ENCODE measurements around the gene VEZT. TPM values are rescaled to one million over a fixed set of nuclear protein-coding genes. Genes with fewer than 3 reads are reported as not detected.

Gene VEZT
- total and polyA plus RNA-seq, 4 donors, result 13.7 to 47.4 (median 22.0) TPM

- no peak for DNase-seq (ENCODE audit: low spot score)
- no peak overlapping the region for H3K27ac ChIP-seq (ENCODE audit: low read depth in 1 of 2, low read length in 2 of 2)
- no peak overlapping the region for H3K9ac ChIP-seq (ENCODE audit: low read depth in 1 of 2, low read length in 2 of 2)
- TF ChIP-seq HNF4A (conservative IDR thresholded peaks at IDR 0.05), result no peak
- TF ChIP-seq, protein P1, sequence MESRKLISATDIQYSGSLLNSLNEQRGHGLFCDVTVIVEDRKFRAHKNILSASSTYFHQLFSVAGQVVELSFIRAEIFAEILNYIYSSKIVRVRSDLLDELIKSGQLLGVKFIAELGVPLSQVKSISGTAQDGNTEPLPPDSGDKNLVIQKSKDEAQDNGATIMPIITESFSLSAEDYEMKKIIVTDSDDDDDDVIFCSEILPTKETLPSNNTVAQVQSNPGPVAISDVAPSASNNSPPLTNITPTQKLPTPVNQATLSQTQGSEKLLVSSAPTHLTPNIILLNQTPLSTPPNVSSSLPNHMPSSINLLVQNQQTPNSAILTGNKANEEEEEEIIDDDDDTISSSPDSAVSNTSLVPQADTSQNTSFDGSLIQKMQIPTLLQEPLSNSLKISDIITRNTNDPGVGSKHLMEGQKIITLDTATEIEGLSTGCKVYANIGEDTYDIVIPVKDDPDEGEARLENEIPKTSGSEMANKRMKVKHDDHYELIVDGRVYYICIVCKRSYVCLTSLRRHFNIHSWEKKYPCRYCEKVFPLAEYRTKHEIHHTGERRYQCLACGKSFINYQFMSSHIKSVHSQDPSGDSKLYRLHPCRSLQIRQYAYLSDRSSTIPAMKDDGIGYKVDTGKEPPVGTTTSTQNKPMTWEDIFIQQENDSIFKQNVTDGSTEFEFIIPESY (IDR thresholded peaks at IDR 0.05), result no peak
- TF ChIP-seq, protein P2, sequence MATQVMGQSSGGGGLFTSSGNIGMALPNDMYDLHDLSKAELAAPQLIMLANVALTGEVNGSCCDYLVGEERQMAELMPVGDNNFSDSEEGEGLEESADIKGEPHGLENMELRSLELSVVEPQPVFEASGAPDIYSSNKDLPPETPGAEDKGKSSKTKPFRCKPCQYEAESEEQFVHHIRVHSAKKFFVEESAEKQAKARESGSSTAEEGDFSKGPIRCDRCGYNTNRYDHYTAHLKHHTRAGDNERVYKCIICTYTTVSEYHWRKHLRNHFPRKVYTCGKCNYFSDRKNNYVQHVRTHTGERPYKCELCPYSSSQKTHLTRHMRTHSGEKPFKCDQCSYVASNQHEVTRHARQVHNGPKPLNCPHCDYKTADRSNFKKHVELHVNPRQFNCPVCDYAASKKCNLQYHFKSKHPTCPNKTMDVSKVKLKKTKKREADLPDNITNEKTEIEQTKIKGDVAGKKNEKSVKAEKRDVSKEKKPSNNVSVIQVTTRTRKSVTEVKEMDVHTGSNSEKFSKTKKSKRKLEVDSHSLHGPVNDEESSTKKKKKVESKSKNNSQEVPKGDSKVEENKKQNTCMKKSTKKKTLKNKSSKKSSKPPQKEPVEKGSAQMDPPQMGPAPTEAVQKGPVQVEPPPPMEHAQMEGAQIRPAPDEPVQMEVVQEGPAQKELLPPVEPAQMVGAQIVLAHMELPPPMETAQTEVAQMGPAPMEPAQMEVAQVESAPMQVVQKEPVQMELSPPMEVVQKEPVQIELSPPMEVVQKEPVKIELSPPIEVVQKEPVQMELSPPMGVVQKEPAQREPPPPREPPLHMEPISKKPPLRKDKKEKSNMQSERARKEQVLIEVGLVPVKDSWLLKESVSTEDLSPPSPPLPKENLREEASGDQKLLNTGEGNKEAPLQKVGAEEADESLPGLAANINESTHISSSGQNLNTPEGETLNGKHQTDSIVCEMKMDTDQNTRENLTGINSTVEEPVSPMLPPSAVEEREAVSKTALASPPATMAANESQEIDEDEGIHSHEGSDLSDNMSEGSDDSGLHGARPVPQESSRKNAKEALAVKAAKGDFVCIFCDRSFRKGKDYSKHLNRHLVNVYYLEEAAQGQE (IDR thresholded peaks at IDR 0.05), result no peak
- TF ChIP-seq ATF3 (IDR thresholded peaks at IDR 0.05), result no peak
- no peak for TF ChIP-seq JUND (IDR thresholded peaks at IDR 0.05)
- no peak for TF ChIP-seq TAF1 (conservative IDR thresholded peaks at IDR 0.05)
- TF ChIP-seq, protein P3, sequence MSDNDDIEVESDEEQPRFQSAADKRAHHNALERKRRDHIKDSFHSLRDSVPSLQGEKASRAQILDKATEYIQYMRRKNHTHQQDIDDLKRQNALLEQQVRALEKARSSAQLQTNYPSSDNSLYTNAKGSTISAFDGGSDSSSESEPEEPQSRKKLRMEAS (IDR thresholded peaks at IDR 0.05), result no peak
- no peak for TF ChIP-seq CTCF (IDR thresholded peaks at IDR 0.05; ENCODE audit: low read depth, low read length, missing input control)
- no peak for TF ChIP-seq SP1 (IDR thresholded peaks at IDR 0.05)
- no peak for TF ChIP-seq RAD21 (IDR thresholded peaks at IDR 0.05)
- no peak for TF ChIP-seq NR2F2 (IDR thresholded peaks at IDR 0.05)
- TF ChIP-seq HNF4G (IDR thresholded peaks at IDR 0.05), result no peak
- no peak for TF ChIP-seq RXRA (IDR thresholded peaks at IDR 0.05)
- no peak for TF ChIP-seq FOXA1 (IDR thresholded peaks at IDR 0.05)
- no peak for TF ChIP-seq EGR1 (IDR thresholded peaks at IDR 0.05; ENCODE audit: low read depth in 2 of 2)
- no peak for TF ChIP-seq YY1 (IDR thresholded peaks at IDR 0.05)
- no peak for TF ChIP-seq FOXA2 (IDR thresholded peaks at IDR 0.05)
- no peak for TF ChIP-seq GABPA (IDR thresholded peaks at IDR 0.05 in 1 of 2, conservative IDR thresholded peaks at IDR 0.05 in 1 of 2)
- H3K36me3 ChIP-seq (ENCODE audit: control insufficient read depth in 4 of 4, insufficient read depth in 3 of 4, low read depth in 1 of 4, low read length in 3 of 4), result no peaks in the 10 kb centered on the region
- H3K27me3 ChIP-seq (ENCODE audit: control insufficient read depth in 4 of 4, insufficient read depth in 4 of 4, low read length in 3 of 4), result no peaks in the 10 kb centered on the region
- H3K4me1 ChIP-seq (ENCODE audit: control insufficient read depth in 4 of 4, insufficient read depth in 4 of 4, low read length in 3 of 4), result no peaks in the 10 kb centered on the region
- no peak overlapping the region for H3K4me3 ChIP-seq (ENCODE audit: low read depth in 1 of 3, low read length in 3 of 3)
- H3K9me3 ChIP-seq (ENCODE audit: control insufficient read depth in 4 of 4, low read length in 3 of 4), result no peaks in the 10 kb centered on the region
These were observed 33.5 kb upstream of the VEZT start for GRCh38 chr12:95184121-95184520.

Measured in liver (tissue), 9 donors.